BLaER1 treated with 17β-estradiol and CSF1 and Interleukin-3, amounts not matched to agents 10 nM and 100 nM (cell line): ENCODE results near the gene TTC8.
"Not testable (repeated sequence)": the region's sequence is repeated elsewhere in the genome, so short reads cannot be mapped to it uniquely, and the experiment has no call there.

Experiments
- H3K27ac ChIP-seq, 11 experiments: shearing (Covaris generic); formaldehyde crosslinking; 2 replicates each; pipeline ENCODE4 v1.8.1; 2022
- H3K27me3 ChIP-seq, 11 experiments: shearing (Covaris generic); formaldehyde crosslinking; 2 replicates each; pipeline ENCODE4 v1.8.1; 2022
- H3K36me3 ChIP-seq, 11 experiments: shearing (Covaris generic); formaldehyde crosslinking; 2 replicates each; pipeline ENCODE4 v1.8.1; 2022
- H3K4me1 ChIP-seq, 10 experiments: shearing (Covaris generic); formaldehyde crosslinking; 2 replicates each; pipeline ENCODE4 v1.8.1; 2022
- H3K4me2 ChIP-seq, 11 experiments: shearing (Covaris generic); formaldehyde crosslinking; 2 replicates each; pipeline ENCODE4 v1.8.1; 2022
- H3K4me3 ChIP-seq, 10 experiments: shearing (Covaris generic); formaldehyde crosslinking; 2 replicates each; pipeline ENCODE4 v1.8.1; 2022
- H3K9ac ChIP-seq, 11 experiments: shearing (Covaris generic); formaldehyde crosslinking; 2 replicates each; pipeline ENCODE4 v1.8.1; 2022
- H3K9me3 ChIP-seq, 11 experiments: shearing (Covaris generic); formaldehyde crosslinking; replicated peaks in 1 of 11; 2 replicates each; pipeline ENCODE4 v1.8.1; 2022
- H4K20me1 ChIP-seq, 11 experiments: shearing (Covaris generic); formaldehyde crosslinking; 2 replicates each; pipeline ENCODE4 v1.8.1; 2022
- Cebpa-rat ChIP-seq, 11 experiments: shearing (Covaris generic); IDR thresholded peaks; 2 replicates each; pipeline ENCODE4 v1.8.1; 2022

Gene TTC8

DNA sequence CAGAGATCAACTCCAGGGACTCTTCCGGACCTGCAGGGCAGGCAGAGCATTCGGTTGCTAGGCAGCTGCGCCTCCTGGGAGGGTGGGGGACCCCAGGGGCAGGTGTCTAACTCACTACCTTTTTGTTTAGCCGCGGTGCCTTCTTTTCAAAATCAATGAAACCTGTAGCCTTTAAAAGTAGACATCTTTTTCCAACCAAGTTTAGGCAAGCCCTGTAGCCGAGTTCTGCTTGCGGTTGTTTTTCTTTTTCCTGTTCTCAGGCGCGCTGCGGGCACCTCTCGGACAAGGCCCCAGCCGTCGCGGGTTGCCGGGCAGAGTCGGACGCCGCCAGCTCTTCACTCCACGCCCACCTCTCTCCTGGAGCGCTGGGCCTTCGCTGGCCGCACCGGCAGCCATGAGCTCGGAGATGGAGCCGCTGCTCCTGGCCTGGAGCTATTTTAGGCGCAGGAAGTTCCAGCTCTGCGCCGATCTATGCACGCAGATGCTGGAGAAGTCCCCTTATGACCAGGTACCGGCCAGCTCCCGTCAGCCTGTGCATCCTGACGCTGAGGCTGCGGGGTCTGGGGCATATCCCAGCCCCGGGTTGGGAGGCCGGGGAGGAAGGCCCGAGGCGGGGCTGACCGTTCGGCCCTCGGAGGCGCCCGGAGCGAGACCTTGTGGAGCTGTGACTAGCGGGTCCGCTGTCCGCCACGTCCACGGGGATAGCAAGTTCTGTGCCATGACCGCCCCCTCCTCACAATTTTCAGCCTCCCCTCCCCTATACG, at the start of gene TTC8:
Gene TTC8 (plus strand): TSS at position 338 of the 764 bp plus-strand sequence. CDS start 57 bp downstream, at position 395.
- H3K27me3 ChIP-seq = no peaks in the 10 kb centered on the region
- TF ChIP-seq Cebpa-rat (IDR thresholded peaks at IDR 0.05) = no peak
- H3K9me3 ChIP-seq = no peaks in the 10 kb centered on the region
- no peaks in the 10 kb centered on the region for H3K36me3 ChIP-seq
- peaks cover 6 to 22% (median 14%) of the 10 kb centered on the region in 10 experiments; a peak in 18 of 20 replicates for H3K4me1 ChIP-seq
- peak within 1 kb of the TSS; percentile 76 to 91 (median 85) for H3K9ac ChIP-seq
- H3K27ac ChIP-seq = peak within 1 kb of the TSS; percentile 83 to 96 (median 88)
- no peaks in the 10 kb centered on the region for H4K20me1 ChIP-seq
- peak within 1 kb of the TSS; percentile 85 to 96 (median 92) for H3K4me2 ChIP-seq
- H3K4me3 ChIP-seq = peak within 1 kb of the TSS; percentile 61 to 83 (median 73)

DNA sequence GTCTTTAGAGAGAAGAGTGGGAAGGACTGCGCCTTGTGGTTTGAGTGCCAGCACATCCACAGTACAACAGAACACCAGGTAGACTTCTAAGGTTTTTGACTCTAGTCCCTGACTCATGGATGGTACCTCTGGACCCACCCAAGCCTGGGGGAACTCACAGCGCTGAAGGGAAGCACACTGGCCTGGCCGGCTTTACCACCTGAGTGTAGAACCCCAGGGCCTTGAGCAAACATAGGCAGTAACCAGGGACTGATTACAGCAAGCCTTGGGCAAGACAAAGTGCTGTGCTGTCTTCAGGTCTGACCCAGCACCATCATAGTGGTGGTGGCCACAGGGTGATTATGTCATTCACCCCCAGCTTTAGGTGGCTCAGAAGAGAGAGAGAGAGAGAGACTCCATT, 48.9 kb upstream of the TTC8 start:
- no peak overlapping the region for H3K4me3 ChIP-seq
- no peaks in the 10 kb centered on the region for H4K20me1 ChIP-seq
- H3K4me1 ChIP-seq = no peaks in the 10 kb centered on the region
- no peaks in the 10 kb centered on the region for H3K36me3 ChIP-seq
- H3K9me3 ChIP-seq = peaks cover 0 to 11% (median 0%) of the 10 kb centered on the region in 11 experiments; a peak in 4 of 22 replicates
- no peak for TF ChIP-seq Cebpa-rat (IDR thresholded peaks at IDR 0.05)
- H3K27me3 ChIP-seq = no peaks in the 10 kb centered on the region
- H3K9ac ChIP-seq = no peak overlapping the region
- H3K27ac ChIP-seq = no peak overlapping the region
- H3K4me2 ChIP-seq = no peak overlapping the region

DNA sequence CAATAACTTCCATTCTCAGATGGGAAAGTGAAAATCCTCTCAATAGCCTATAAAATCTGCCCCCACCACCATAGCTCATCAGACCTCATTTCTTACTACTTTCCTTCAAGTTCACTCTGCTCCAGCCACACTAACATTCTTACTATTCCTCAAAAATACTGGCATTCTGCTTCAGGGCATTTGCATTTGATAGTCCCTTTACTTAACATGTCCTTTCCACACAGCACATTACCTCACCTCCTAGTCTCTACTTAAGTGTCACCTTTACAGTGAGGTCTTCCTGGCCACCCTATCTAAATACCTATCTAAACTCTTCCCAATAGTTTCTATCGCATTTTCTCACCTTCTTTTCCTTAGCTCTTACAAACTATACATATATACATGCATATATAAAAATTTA, 38.5 kb upstream of the TTC8 start:
- no peak overlapping the region for H3K4me3 ChIP-seq
- H3K27me3 ChIP-seq = peaks cover 3 to 11% (median 7%) of the 10 kb centered on the region in 11 experiments
- H3K9me3 ChIP-seq = peaks cover 28 to 45% (median 37%) of the 10 kb centered on the region in 11 experiments
- H4K20me1 ChIP-seq = no peaks in the 10 kb centered on the region
- H3K9ac ChIP-seq = no peak overlapping the region
- no peak overlapping the region for H3K4me2 ChIP-seq
- no peak overlapping the region for H3K27ac ChIP-seq
- H3K4me1 ChIP-seq = no peaks in the 10 kb centered on the region
- peaks cover 0 to 12% (median 0%) of the 10 kb centered on the region in 11 experiments; a peak in 4 of 22 replicates for H3K36me3 ChIP-seq
- TF ChIP-seq Cebpa-rat (IDR thresholded peaks at IDR 0.05) = no peak

DNA sequence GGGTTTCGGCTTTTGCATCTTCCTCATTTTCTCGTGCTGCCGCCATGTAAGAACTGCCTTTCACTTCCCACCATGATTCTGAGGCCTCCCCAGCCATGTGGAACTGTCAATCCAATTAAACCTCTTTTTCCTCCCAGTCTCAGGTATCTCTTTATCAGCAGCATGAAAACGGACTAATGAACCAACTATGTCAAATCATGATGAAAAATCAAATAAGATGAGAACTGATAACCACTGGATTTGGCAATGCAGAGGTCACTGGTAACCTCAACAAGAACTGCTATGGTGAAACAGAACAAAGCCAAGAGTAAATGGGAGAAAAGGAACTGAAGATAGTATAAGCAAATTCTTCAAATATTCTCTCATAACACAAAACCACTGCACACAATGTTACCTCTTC, 37.7 kb upstream of the TTC8 start:
- H3K9me3 ChIP-seq = peaks cover 24 to 37% (median 33%) of the 10 kb centered on the region in 11 experiments
- no peaks in the 10 kb centered on the region; a peak in 1 of 22 replicates for H4K20me1 ChIP-seq
- H3K27ac ChIP-seq = no peak overlapping the region
- TF ChIP-seq Cebpa-rat (IDR thresholded peaks at IDR 0.05) = no peak
- peaks cover 11 to 19% (median 15%) of the 10 kb centered on the region in 11 experiments for H3K27me3 ChIP-seq
- peaks cover 0 to 3% (median under 1%) of the 10 kb centered on the region in 10 experiments; a peak in 5 of 20 replicates for H3K4me1 ChIP-seq
- H3K4me2 ChIP-seq = no peak overlapping the region
- H3K36me3 ChIP-seq = peaks cover 0 to 12% (median 0%) of the 10 kb centered on the region in 11 experiments; a peak in 4 of 22 replicates
- H3K9ac ChIP-seq = no peak overlapping the region
- no peak overlapping the region for H3K4me3 ChIP-seq

DNA sequence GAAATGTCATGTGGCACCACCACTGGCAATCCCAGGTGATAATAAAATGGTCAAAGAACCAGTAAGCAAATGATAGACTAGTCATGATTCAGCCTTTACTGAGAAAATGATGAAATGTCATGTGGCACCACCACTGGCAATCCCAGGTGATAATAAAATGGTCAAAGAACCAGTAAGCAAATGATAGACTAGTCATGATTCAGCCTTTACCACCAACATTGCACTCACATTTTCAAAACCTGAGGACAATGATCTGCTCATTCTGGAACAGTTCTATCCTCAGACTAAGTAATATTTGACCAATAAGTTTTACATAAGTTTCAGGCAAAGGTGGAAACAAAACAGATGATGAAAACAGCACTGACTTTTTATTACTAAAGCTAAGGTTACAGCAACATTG, 34.9 kb upstream of the TTC8 start:
- not testable (repeated sequence) for H3K4me3 ChIP-seq, H4K20me1 ChIP-seq, H3K36me3 ChIP-seq, H3K27ac ChIP-seq, H3K4me2 ChIP-seq, H3K9ac ChIP-seq
- peaks cover 5 to 14% (median 10%) of the 10 kb centered on the region in 10 experiments; a peak in 12 of 20 replicates for H3K4me1 ChIP-seq
- peaks cover 0 to 10% (median 7%) of the 10 kb centered on the region in 11 experiments; a peak in 7 of 22 replicates for H3K9me3 ChIP-seq
- H3K27me3 ChIP-seq = peaks cover 26 to 38% (median 33%) of the 10 kb centered on the region in 11 experiments

DNA sequence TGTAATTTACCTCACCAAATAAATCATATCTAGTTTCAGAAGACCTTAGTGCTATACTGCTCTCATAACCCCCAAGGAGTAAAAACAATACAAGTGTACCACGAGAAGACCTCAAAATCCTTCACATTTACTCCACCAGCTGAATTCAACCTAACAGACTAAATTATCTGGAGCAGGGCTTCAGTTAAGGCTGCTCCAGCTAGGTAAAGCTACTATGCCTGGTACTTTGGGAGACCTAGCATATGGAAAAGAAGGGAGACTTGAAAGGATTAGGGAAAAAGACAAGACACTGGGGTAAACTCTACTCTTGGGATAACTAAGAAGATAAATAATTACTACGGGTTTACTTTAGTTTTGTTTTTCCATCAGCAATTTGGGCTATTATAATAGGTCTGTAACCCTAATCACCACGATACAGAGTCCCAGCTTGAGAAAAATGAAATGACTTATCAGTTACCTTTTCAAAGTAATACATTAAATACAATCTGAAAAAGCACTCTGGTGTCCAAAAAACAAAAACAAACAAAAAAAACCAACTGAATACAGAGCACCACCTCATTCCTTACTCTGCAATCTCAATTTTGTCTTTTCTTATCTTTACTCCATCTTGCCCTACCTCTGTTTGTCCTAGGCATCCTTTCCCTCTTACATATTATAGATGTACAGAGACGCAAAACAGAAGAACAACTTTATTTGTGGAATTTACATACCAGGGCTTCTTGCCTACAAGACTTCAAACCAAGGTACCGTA, 33.8 kb upstream of the TTC8 start:
- Histone ChIP-seq H3K9me3 (peaks cover 0 to 10% (median 4%) of the 10 kb centered on the region in 11 experiments; a peak in 1 of 22 replicates), H3K36me3 (no peaks in the 10 kb centered on the region), H3K27me3 (peaks cover 26 to 38% (median 33%) of the 10 kb centered on the region in 11 experiments), H3K4me1 (peaks cover 5 to 14% (median 10%) of the 10 kb centered on the region in 10 experiments; a peak in 12 of 20 replicates), H3K4me3 (no peak overlapping the region), H3K4me2 (no peak overlapping the region), H3K27ac (no peak overlapping the region), H3K9ac (no peak overlapping the region), H4K20me1 (no peaks in the 10 kb centered on the region; a peak in 1 of 22 replicates)
- TF ChIP-seq Cebpa-rat (IDR thresholded peaks at IDR 0.05) = no peak

DNA sequence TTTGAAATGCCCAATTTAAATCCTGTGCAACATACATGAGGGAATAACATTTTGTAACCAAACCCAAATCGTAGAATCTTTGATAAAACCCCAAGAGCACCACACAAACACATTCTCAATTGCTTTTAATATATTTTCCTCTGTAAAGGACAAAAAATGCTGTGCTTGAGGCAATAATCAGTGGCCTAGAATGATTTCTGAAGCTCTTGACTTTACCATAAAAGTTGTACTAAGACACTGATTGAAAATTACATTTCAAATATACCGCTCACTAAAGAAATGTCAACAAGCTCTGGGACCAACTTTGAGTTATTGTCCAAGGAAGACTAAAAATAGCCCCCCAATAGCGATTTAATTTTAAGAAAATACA, 33.2 kb upstream of the TTC8 start:
- Histone ChIP-seq H3K9ac (no peak overlapping the region), H4K20me1 (no peaks in the 10 kb centered on the region; a peak in 1 of 22 replicates), H3K4me1 (peaks cover 5 to 14% (median 10%) of the 10 kb centered on the region in 10 experiments; a peak in 12 of 20 replicates), H3K27ac (no peak overlapping the region), H3K27me3 (peaks cover 26 to 38% (median 33%) of the 10 kb centered on the region in 11 experiments), H3K36me3 (no peaks in the 10 kb centered on the region), H3K9me3 (peaks cover 0 to 6% (median 4%) of the 10 kb centered on the region in 11 experiments; a peak in 1 of 22 replicates), H3K4me3 (no peak overlapping the region), H3K4me2 (peak overlapping the region in 1 of 11 experiments; percentile 92; a peak in 2 of 22 replicates)
- TF ChIP-seq Cebpa-rat (IDR thresholded peaks at IDR 0.05) = no peak

DNA sequence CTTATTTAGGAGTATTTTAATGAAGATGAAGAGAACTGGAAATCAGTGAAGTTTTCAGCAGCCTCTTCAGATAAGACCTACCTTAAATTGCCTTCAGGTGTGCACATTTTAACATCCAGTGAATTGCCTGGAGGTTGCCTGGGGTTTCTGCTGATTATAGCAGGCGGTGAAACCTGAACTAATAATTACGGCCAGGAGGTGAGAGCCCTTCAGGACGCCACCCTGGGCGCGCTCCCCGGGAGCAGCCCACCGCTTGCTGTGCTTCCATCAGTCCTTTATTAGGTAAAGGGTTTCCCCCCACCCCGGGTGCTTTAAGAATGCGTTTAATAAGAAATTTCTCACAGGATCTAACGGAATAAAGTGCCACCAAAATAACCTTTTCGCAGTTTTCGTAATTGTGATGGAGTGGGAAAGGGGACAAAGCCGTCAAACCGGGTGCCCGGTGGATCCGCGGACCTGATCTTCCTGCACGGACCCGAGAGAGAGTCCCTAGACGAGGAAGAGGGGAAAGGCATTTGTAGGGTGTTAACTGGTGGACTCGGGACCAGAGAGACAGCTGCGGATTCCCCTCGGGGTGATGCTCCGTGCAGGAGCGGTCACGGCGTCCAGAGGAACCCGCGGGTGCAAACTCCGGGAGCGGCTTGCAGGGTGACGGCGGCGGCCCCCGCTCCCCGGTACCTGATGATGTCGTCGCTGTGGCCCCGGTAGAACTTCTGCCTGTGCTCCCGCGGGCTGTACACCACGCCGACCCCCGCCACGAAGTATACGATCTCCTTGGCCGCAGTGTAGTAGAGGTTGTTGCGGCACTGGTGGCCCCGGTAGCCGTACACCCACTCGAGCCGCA, 32.6 kb upstream of the TTC8 start:
- TF ChIP-seq Cebpa-rat (IDR thresholded peaks at IDR 0.05) = no peak
- peaks cover 26 to 38% (median 33%) of the 10 kb centered on the region in 11 experiments for H3K27me3 ChIP-seq

More for the DNA sequence above, 32.6 kb upstream of the TTC8 start:
- Histone ChIP-seq H4K20me1 (no peaks in the 10 kb centered on the region; a peak in 1 of 22 replicates), H3K9me3 (0 out of 22 replicates have a peak, but pooled peaks cover 0 to under 1% (median 0%) of the 10 kb centered on the region in 11 experiments), H3K4me2 (peak overlapping the region; percentile 88 to 97 (median 93)), H3K4me1 (peaks cover 5 to 14% (median 10%) of the 10 kb centered on the region in 10 experiments; a peak in 12 of 20 replicates), H3K4me3 (peak overlapping the region; percentile 63 to 80 (median 71)), H3K27ac (peak overlapping the region in 6 of 11 experiments; percentile 29 to 51 (median 49); a peak in 6 of 22 replicates), H3K9ac (peak overlapping the region; percentile 60 to 80 (median 76); a peak in 21 of 22 replicates), H3K36me3 (no peaks in the 10 kb centered on the region)
